HG02678 (cell line): Measurements from ENCODE around the gene ZBTB20.
"Not testable (repeated sequence)": the region's sequence is repeated elsewhere in the genome, so short reads cannot be mapped to it uniquely, and the experiment has no call there.

Source experiments
- ATAC-seq: cut with Tn5 transposase; IDR thresholded peaks from one replicate; pipeline ENCODE4 v1.9.1; 2021; ENCODE audit warnings: mild to moderate bottlenecking, moderate library complexity; ENCODE audit not compliant: unreplicated experiment

The ZBTB20 gene

GRCh38 chr3:114847564-114847963 lies 299.5 kb downstream of the ZBTB20 start:
- no peak for ATAC-seq

- no peak for ATAC-seq
Observed at GRCh38 chr3:114846779-114847178, 300.3 kb downstream of the ZBTB20 start.

GRCh38 chr3:114846252-114846651 lies 300.8 kb downstream of the ZBTB20 start:
- no peak for ATAC-seq

- ATAC-seq = no peak
Observed at GRCh38 chr3:114841515-114841914, 305.6 kb downstream of the ZBTB20 start.

- ATAC-seq = no peak
Observed at GRCh38 chr3:114839476-114839875, 307.6 kb downstream of the ZBTB20 start.

GRCh38 chr3:114838025-114838424 lies 309.1 kb downstream of the ZBTB20 start:
- ATAC-seq = no peak

GRCh38 chr3:114834175-114834940 lies 312.7 kb downstream of the ZBTB20 start:
- ATAC-seq = no peak

- ATAC-seq = no peak
Observed at GRCh38 chr3:114831861-114832260, 315.2 kb downstream of the ZBTB20 start.

- no peak for ATAC-seq
Observed at GRCh38 chr3:114830652-114831051, 316.4 kb downstream of the ZBTB20 start.

- no peak for ATAC-seq
Observed at GRCh38 chr3:114829783-114830182, 317.3 kb downstream of the ZBTB20 start.

GRCh38 chr3:114827495-114827894 lies 319.6 kb downstream of the ZBTB20 start:
- ATAC-seq = peak; percentile 74

- ATAC-seq = no peak
Observed at GRCh38 chr3:114824014-114824413, 323.1 kb downstream of the ZBTB20 start.

GRCh38 chr3:114823061-114823460 lies 324.0 kb downstream of the ZBTB20 start:
- ATAC-seq = no peak

- ATAC-seq = no peak
Observed at GRCh38 chr3:114816052-114816451, 331.0 kb downstream of the ZBTB20 start.

- ATAC-seq = not testable (repeated sequence)
Observed at GRCh38 chr3:114812541-114813238, 334.4 kb downstream of the ZBTB20 start.

- peak; percentile 100 for ATAC-seq
Observed at GRCh38 chr3:114809668-114810413, 337.2 kb downstream of the ZBTB20 start.

GRCh38 chr3:114804099-114804498 lies 343.0 kb downstream of the ZBTB20 start:
- ATAC-seq = no peak

- ATAC-seq = no peak
Observed at GRCh38 chr3:114803042-114803695, 343.9 kb downstream of the ZBTB20 start.

GRCh38 chr3:114800272-114801031 lies 346.6 kb downstream of the ZBTB20 start:
- no peak for ATAC-seq

- ATAC-seq = no peak
Observed at GRCh38 chr3:114799816-114800215, 347.3 kb downstream of the ZBTB20 start.
